Fibroblast of skin of left biceps (primary cell): ENCODE data around the gene GPR45.

ENCODE experiments used
- DNase-seq, 2 experiments: peaks; one replicate each; pipeline ENCODE4 v3.0.0-alpha.2; 2013; ENCODE audit warnings: low read depth in 2 of 2

GPR45 gene

GRCh38 chr2:105254531-105255210 lies 13.1 kb downstream of the GPR45 start:
- DNase-seq, result no peak

GRCh38 chr2:105255979-105256378 lies 14.4 kb downstream of the GPR45 start:
- DNase-seq, result no peak

GRCh38 chr2:105256431-105257047 lies 15.0 kb downstream of the GPR45 start:
- no peak for DNase-seq

GRCh38 chr2:105257981-105258380 lies 16.4 kb downstream of the GPR45 start:
- DNase-seq, result no peak

DNA sequence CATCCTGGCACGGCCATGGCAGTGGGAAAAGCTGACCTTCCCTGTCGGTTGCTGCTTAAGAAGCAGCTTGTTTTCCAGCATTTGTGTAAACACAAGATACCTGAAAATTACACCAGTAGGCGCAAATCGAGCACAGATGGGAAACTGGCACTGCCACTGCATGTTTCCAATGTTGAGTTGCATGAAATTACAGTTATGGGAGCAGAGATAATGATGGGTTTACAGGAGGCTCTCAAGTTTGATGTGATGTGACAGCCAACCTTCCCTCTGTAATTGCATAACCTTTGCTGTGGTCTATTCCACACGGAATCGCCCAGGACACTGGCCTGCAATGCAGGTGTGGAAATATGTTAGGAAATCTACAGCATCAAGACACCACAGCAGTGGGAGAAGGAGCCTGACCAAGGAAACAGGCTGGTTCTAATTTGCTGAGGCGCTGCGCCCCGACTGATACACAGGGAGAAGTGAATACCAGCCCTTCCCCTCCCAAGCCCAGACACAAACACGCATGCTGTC lies 17.4 kb downstream of the GPR45 start:
- DNase-seq, result no peak

DNA sequence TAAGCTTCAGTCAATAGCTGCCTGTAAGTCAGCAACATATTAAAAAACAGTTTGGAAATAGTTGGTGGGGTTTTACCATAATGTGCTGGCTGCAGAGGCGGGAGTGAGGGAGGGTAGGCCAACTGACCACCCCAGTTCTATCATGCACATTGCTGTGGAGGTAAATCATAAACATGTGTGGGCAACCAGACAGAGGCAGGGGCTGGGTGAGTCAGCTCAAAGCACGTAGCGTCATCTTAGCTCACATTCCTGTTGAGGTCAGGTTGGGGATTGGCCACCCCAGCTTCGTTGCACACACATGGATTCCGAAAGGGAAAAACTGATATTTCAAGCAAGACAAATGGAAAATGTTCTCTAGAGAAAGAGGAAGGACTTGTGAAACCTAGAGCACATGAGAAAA lies 19.5 kb downstream of the GPR45 start:
- DNase-seq, result peak; percentile 88 to 89

GRCh38 chr2:105262651-105263091 lies 21.1 kb downstream of the GPR45 start:
- DNase-seq, result no peak

- DNase-seq, result no peak
Observed at GRCh38 chr2:105269426-105269825, 27.9 kb downstream of the GPR45 start.

DNA sequence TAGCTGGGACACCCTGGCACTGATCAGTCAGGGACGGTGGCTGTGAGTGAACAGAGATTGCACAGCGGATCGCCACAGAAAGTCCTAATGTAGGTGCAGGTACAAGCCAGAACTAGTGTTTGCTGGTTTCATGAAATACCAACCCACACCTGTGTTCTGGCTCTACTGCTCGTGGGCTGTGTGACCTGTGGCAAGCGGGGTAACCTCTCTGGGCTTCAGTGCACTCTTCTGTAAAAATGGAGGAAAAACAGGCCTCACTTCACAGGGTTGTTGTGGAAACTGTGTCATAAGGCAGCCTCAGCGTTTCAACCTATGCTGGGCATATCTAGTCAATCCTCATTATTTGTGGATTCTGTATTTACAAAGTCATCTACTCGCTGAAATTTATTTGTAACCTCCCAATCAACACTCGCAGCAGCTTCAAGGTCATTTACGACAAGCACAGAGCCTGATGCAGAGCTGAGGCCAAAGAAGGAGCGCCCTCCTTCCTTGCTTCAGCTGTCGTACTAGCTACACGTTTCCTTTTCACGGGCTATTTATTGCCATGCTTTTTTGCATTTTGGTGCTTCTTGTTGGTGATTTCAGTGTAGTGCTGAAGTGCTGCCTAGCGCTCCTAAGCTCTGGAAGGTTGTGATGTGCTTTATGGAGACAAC lies 30.0 kb downstream of the GPR45 start:
- no peak for DNase-seq

- no peak for DNase-seq
Observed at GRCh38 chr2:105272176-105272575, 30.6 kb downstream of the GPR45 start.

DNA sequence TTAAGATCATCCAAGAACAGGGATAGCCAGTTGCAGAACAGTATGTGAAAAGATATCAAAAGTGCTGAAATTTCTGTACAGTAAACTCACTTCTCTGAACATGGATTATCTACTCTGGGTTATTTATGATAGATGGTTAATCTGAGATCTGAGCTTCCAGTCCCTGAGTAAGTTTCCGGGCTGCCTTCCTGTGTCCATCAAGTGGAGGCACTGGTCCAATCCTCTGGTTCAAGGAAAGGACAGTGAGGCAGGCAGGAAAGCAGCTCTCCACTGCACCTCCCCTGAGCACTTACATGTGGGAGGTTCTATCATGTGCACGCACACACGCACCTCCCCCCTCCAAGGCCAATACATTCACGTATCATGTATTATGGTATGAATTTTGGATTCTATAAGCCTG lies 32.5 kb downstream of the GPR45 start:
- no peak for DNase-seq

- DNase-seq, result no peak
Observed at GRCh38 chr2:105278654-105279053, 37.1 kb downstream of the GPR45 start.

- no peak for DNase-seq
Observed at GRCh38 chr2:105279126-105279525, 37.6 kb downstream of the GPR45 start.

DNA sequence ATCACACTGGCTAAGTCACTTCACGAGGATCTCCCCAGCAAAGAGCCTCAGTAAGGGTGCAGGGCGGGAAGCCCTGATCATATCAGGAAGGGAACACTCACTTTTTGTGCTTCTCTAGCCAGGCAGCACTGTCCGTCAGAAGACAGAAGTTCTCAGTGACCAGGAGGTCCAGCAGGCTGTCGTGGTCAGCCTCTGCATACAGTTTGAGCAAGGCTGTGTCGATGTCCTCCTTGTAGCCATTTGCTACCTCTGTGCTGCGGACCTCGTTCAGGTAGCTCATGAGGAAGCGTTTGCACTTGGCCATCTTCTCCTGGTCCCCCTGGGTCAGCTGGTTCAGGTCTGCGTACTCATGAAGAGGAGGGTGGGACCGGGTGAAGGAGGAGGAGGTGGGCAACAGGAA lies 38.7 kb downstream of the GPR45 start:
- no peak for DNase-seq

DNA sequence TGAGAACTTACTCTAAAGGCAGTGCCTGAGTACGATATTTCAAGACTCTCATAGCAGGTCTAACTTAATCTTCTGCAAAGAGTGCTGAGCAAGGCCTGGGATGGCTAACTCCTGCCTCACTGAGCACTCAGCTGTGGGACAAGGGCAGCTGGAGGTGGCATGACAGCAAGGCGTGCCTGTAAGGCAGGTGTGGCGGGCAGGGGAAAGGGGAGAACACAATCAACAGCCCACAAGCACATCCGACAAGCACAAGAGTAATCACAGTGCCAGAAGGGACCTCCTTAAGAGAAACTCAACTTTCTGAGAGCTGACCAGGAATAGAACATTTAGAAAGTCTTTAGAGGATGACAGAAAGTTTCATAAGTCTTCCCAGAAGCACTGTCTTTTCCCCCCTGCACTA lies 42.0 kb downstream of the GPR45 start:
- DNase-seq, result no peak

DNA sequence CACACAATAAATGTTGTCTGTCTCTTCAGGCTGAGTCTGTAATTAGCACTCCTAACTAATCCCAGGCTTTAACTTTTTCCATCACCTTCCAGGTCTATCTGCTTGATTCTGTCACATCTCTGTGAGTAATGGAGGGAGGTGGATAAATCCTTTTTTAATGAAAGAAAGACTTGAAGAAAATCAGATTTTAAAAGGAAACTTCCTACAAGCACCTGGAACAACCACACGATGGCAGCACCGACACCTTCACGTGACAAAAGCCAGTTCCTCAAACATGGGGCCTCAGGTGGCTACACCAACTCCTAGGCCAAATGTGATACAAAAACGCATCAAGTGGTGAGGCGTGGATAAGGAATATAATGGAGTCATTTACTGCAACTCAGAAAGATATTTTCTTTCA lies 46.1 kb downstream of the GPR45 start:
- no peak for DNase-seq

- DNase-seq, result no peak
Observed at GRCh38 chr2:105288133-105288532, 46.6 kb downstream of the GPR45 start.

GRCh38 chr2:105290981-105291660 lies 49.6 kb downstream of the GPR45 start:
- no peak for DNase-seq

DNA sequence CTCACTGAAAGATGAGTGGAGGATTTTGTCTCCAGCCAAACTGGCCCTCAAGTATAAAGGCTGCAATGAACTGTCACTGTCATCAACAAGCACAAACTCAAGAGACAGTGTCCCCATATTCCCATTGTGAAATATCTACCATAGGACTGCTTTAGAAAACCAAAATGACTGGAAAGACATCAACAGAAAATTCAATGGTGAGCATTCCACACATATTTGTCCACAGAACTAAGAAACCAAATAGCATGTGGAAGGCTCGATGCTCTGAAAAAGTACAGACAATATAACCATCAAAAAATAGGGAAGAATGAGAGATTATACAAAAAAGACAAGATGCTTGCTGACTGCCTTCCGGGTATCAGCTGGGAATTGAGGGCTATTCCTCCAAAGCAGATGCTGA lies 50.4 kb downstream of the GPR45 start:
- no peak for DNase-seq
